ENCODE results near the gene E2F4. TPM values are rescaled to one million over a fixed set of nuclear protein-coding genes. Genes with fewer than 3 reads are reported as not detected.

E2F4 gene
- total RNA-seq, 1 experiment from 2014 or later = 106 TPM

GRCh38 chr16:67173808-67174705, 17.9 kb upstream of the E2F4 start:
- DNase-seq (ENCODE audit: low read depth) = peak; percentile 91

- no peak for DNase-seq (ENCODE audit: low read depth)
Observed at GRCh38 chr16:67174706-67175231, 17.2 kb upstream of the E2F4 start.

GRCh38 chr16:67176662-67177061, 15.3 kb upstream of the E2F4 start:
- no peak for DNase-seq (ENCODE audit: low read depth)

- DNase-seq (ENCODE audit: low read depth) = no peak
Observed at GRCh38 chr16:67177743-67178699, 13.9 kb upstream of the E2F4 start.

- no peak for DNase-seq (ENCODE audit: low read depth)
Observed at GRCh38 chr16:67179421-67180080, 12.4 kb upstream of the E2F4 start.

GRCh38 chr16:67180166-67180565, 11.8 kb upstream of the E2F4 start:
- DNase-seq (ENCODE audit: low read depth) = no peak

- DNase-seq (ENCODE audit: low read depth) = peak; percentile 89
Observed at GRCh38 chr16:67181346-67181745, 10.6 kb upstream of the E2F4 start.

GRCh38 chr16:67182288-67182687, 9.7 kb upstream of the E2F4 start:
- no peak for DNase-seq (ENCODE audit: low read depth)

GRCh38 chr16:67183284-67183626, 8.7 kb upstream of the E2F4 start:
- DNase-seq (ENCODE audit: low read depth) = no peak

- DNase-seq (ENCODE audit: low read depth) = peak; percentile 98
Observed at GRCh38 chr16:67183627-67184452, 8.1 kb upstream of the E2F4 start, which contains the start of gene MATCAP1. Gene MATCAP1 (minus strand): TSS chr16:67183963. CDS start chr16:67180610, 3,353 bp downstream.

GRCh38 chr16:67184453-67184994, 7.4 kb upstream of the E2F4 start:
- DNase-seq (ENCODE audit: low read depth) = no peak

GRCh38 chr16:67184995-67185650, 6.8 kb upstream of the E2F4 start:
- peak; percentile 92 for DNase-seq (ENCODE audit: low read depth)

GRCh38 chr16:67185651-67186134, 6.3 kb upstream of the E2F4 start:
- no peak for DNase-seq (ENCODE audit: low read depth)

GRCh38 chr16:67186550-67186950, 5.4 kb upstream of the E2F4 start:
- peak; percentile 91 for DNase-seq (ENCODE audit: low read depth)

- no peak for DNase-seq (ENCODE audit: low read depth)
Observed at GRCh38 chr16:67187175-67187890, 4.6 kb upstream of the E2F4 start.

- no peak for DNase-seq (ENCODE audit: low read depth)
Observed at GRCh38 chr16:67188323-67188722, 3.6 kb upstream of the E2F4 start.

- no peak for DNase-seq (ENCODE audit: low read depth)
Observed at GRCh38 chr16:67188798-67189197, 3.2 kb upstream of the E2F4 start.

- no peak for DNase-seq (ENCODE audit: low read depth)
Observed at GRCh38 chr16:67190041-67190440, 1.9 kb upstream of the E2F4 start, which contains the start of gene EXOC3L1. Gene EXOC3L1 (minus strand): TSS chr16:67190136. CDS start chr16:67189676, 460 bp downstream.

All from M059J (cell line).